Ectodermal cell (in vitro differentiated cells): ENCODE measurements around the gene MIEN1. TPM values are rescaled to one million over a fixed set of nuclear protein-coding genes. Genes with fewer than 3 reads are reported as not detected.
A peak's percentile ranks its signal among the peaks of the same experiment; 100 is the strongest.

Experiments used
- H3K27ac ChIP-seq: 2 replicates; pipeline ENCODE4 v1.7.0; 2013; ENCODE audit warnings: mild to moderate bottlenecking, low read depth, low read length; ENCODE audit not compliant: insufficient read depth, poor library complexity, severe bottlenecking
- H3K27me3 ChIP-seq: 2 replicates; pipeline ENCODE4 v1.7.0; 2013; ENCODE audit warnings: mild to moderate bottlenecking, low read length; ENCODE audit not compliant: insufficient read depth, control insufficient read depth, poor library complexity, severe bottlenecking
- H3K36me3 ChIP-seq: one replicate; pipeline ENCODE4 v1.7.0; 2013; ENCODE audit warnings: low read length; ENCODE audit not compliant: control insufficient read depth, insufficient read depth
- H3K4me1 ChIP-seq: one replicate; pipeline ENCODE4 v1.7.0; 2013; ENCODE audit warnings: low read length; ENCODE audit not compliant: control insufficient read depth, insufficient read depth
- H3K4me3 ChIP-seq: 2 replicates; pipeline ENCODE4 v1.7.0; 2013; ENCODE audit warnings: low read depth, low read length, control low read depth; ENCODE audit not compliant: insufficient read depth
- H3K9me3 ChIP-seq: 2 replicates; pipeline ENCODE4 v1.7.0; 2013; ENCODE audit warnings: mild to moderate bottlenecking, low read length, moderate library complexity; ENCODE audit not compliant: control insufficient read depth
- WGBS, 2 experiments: methylation state at CpG; one replicate each; pipeline ENCODE4 v1.1.7; 2013; ENCODE audit warnings: missing lambda C conversion rate in 2 of 2; 5-methylcytosine and 5-hydroxymethylcytosine counted together
- polyA plus RNA-seq, 4 experiments: library from polyadenylated mRNA; stranded (reverse); fragments of 50-300 nt; gene quantifications; one replicate each; pipeline ENCODE4 v1.2.3, GENCODE V29; 2013

MIEN1 gene
- polyA plus RNA-seq (2013, experiment 1 of 4): 45.5 TPM
- polyA plus RNA-seq (2013, experiment 2 of 4): 45.0 TPM
- polyA plus RNA-seq (2013, experiment 3 of 4): 45.8 TPM
- 50.9 TPM for polyA plus RNA-seq (2013, experiment 4 of 4)

GRCh38 chr17:39730095-39730921 is at the start of gene MIEN1:
MIEN1 (minus strand) TSS chr17:39730532; CDS start chr17:39730495, 37 bp downstream.
- Histone ChIP-seq H3K4me3 (peak within 1 kb of the TSS; percentile 74), H3K27me3 (no peaks in the 10 kb centered on the region), H3K36me3 (peaks cover 18% of the 10 kb centered on the region), H3K27ac (no peak within 1 kb of the TSS), H3K4me1 (no peaks in the 10 kb centered on the region), H3K9me3 (no peaks in the 10 kb centered on the region)
- WGBS, 2 experiments: 4% methylated on average over 65 of the region's 65 CpGs

GRCh38 chr17:39777534-39778365 is 47.4 kb upstream of the MIEN1 start:
- H3K27me3 ChIP-seq: no peaks in the 10 kb centered on the region
- no peaks in the 10 kb centered on the region for H3K4me1 ChIP-seq
- WGBS, 2 experiments: 86 to 87% methylated on average over 11 of the region's 11 CpGs
- H3K9me3 ChIP-seq: no peaks in the 10 kb centered on the region
- no peak overlapping the region for H3K4me3 ChIP-seq
- H3K36me3 ChIP-seq: no peaks in the 10 kb centered on the region
- H3K27ac ChIP-seq: no peak overlapping the region

DNA sequence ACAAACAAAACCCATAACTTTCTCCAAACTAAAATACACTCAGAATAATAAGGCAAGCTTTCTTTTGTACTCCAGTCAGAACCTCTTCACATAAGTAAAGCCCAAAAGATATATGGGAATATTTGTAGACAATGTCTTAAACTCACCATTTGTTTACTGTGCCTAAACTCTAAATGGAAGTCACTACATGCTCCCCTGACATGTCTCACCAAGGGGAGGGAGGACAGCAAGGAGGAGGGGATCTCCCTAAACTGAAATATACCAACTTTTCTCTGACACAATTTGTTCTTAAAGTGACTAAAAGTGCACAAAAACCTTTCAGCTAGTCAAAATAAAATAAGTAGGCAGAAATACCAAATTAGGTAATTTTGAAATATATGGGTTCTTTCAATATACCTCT is 45.9 kb upstream of the MIEN1 start:
- H3K27ac ChIP-seq: no peak overlapping the region
- H3K4me3 ChIP-seq: no peak overlapping the region
- H3K27me3 ChIP-seq: no peaks in the 10 kb centered on the region
- no peaks in the 10 kb centered on the region for H3K4me1 ChIP-seq
- H3K9me3 ChIP-seq: no peaks in the 10 kb centered on the region
- no peaks in the 10 kb centered on the region for H3K36me3 ChIP-seq

DNA sequence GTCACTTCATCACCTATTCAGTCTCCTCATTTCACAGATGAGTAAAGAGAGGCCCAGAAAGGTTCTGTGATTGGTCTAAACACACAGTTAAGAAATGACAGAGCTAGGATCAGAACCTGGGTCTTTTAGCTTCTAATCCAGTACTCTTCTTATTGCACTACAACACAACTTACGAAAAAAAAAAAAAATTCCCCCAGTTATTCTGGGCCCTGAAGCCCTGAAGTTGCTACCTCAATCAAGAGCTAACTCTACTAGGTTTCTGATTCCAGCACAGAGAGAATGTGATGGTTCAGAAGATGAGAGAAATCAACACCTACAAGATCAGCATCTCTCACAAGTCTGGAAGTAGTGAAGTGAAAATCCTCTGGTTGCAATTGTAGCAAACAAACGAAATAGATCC is 44.7 kb upstream of the MIEN1 start:
- H3K27ac ChIP-seq: no peak overlapping the region
- no peaks in the 10 kb centered on the region for H3K4me1 ChIP-seq
- no peaks in the 10 kb centered on the region for H3K9me3 ChIP-seq
- H3K36me3 ChIP-seq: no peaks in the 10 kb centered on the region
- 85 to 88% methylated on average over 2 of the region's 2 CpGs for WGBS, 2 experiments
- H3K27me3 ChIP-seq: no peaks in the 10 kb centered on the region
- H3K4me3 ChIP-seq: no peak overlapping the region

DNA sequence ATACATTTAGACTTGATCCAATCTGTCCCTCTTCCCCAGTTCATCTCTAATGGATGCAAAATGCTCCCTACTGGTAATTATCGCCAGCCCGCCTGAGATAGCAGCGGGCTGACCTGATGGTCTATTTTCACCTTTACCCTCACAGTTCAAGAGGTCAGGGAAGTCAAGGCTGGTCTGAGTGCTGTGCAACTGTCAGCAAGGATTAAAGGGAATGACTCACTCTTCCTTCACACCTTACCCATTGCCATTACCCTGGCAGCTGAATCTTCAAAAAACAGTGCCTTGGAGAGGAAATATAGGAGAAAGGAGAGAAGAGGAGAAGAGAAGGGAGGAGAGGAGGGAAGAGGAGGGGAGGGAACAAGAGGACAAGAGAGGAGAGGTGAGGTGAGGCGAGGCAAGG is 43.7 kb upstream of the MIEN1 start:
- 87 to 90% methylated on average over 4 of the region's 4 CpGs for WGBS, 2 experiments
- no peaks in the 10 kb centered on the region for H3K4me1 ChIP-seq
- H3K27me3 ChIP-seq: no peaks in the 10 kb centered on the region
- H3K36me3 ChIP-seq: no peaks in the 10 kb centered on the region
- H3K4me3 ChIP-seq: no peak overlapping the region
- H3K27ac ChIP-seq: no peak overlapping the region
- no peaks in the 10 kb centered on the region for H3K9me3 ChIP-seq

- H3K9me3 ChIP-seq: no peaks in the 10 kb centered on the region
- no peak overlapping the region for H3K27ac ChIP-seq
- H3K36me3 ChIP-seq: no peaks in the 10 kb centered on the region
- no peaks in the 10 kb centered on the region for H3K27me3 ChIP-seq
- no peak overlapping the region for H3K4me3 ChIP-seq
- 88 to 91% methylated on average over 6 of the region's 7 CpGs for WGBS, 2 experiments
- no peaks in the 10 kb centered on the region for H3K4me1 ChIP-seq
These were observed 42.9 kb upstream of the MIEN1 start for GRCh38 chr17:39772987-39773934.

DNA sequence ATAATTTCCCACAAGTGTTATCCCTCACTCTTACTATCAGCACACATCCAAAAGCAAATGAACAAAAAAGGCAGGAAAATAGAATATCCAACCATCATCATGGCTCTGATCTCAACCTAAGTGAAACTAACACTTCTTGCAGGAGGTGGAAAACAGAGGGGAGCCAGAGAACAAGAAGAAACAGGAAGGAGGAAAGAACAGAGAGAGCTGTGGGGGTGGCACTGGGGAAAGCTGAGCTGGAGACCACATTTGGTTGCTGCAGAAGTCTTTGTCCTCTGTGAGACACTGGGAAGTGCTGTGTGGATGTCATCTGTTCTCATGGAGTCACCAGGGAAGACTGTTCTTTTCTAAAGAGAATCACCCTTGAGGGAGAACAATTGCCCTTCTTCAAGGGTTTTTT is 42.1 kb upstream of the MIEN1 start:
- Histone ChIP-seq H3K27me3 (no peaks in the 10 kb centered on the region), H3K4me3 (no peak overlapping the region), H3K27ac (no peak overlapping the region), H3K4me1 (no peaks in the 10 kb centered on the region), H3K9me3 (no peaks in the 10 kb centered on the region), H3K36me3 (no peaks in the 10 kb centered on the region)

GRCh38 chr17:39769974-39770587 is 39.7 kb upstream of the MIEN1 start:
- H3K4me3 ChIP-seq: no peak overlapping the region
- H3K36me3 ChIP-seq: no peaks in the 10 kb centered on the region
- no peaks in the 10 kb centered on the region for H3K9me3 ChIP-seq
- H3K27ac ChIP-seq: no peak overlapping the region
- H3K4me1 ChIP-seq: no peaks in the 10 kb centered on the region
- 95% methylated on average over 8 of the region's 8 CpGs for WGBS, 2 experiments
- no peaks in the 10 kb centered on the region for H3K27me3 ChIP-seq

DNA sequence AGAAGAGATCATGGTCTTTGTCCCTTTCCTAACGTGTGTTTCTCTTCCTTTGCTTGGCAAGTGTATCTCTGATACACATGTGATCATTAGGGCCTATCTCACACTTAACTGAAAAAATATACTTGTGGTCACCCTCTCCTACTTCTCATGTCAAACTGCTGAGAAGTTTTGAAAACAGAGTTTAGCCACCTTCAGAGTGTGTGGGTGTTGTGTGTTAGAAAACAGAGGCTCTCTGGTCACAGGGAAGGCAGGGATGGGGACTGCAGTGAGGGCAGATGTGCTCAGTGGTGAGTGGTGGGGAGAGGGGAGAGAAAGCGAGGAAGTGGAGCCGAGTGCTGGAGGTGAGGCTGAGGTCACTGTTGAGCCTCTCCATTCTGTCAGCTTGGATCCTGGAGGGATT is 36.8 kb upstream of the MIEN1 start:
- H3K9me3 ChIP-seq: no peaks in the 10 kb centered on the region
- H3K36me3 ChIP-seq: no peaks in the 10 kb centered on the region
- H3K4me1 ChIP-seq: no peaks in the 10 kb centered on the region
- H3K4me3 ChIP-seq: no peak overlapping the region
- H3K27me3 ChIP-seq: no peaks in the 10 kb centered on the region
- H3K27ac ChIP-seq: no peak overlapping the region
- 80 to 83% methylated on average over 3 of the region's 3 CpGs for WGBS, 2 experiments
